OCI-LY7 (cell line): ENCODE data around the gene LRRC4. TPM values are rescaled to one million over a fixed set of nuclear protein-coding genes. Genes with fewer than 3 reads are reported as not detected.

Experiments
- total RNA-seq, 2 experiments: library from RNA; depleted of rRNA in 1 of 2; stranded (reverse); fragments of >200 nt in 1 of 2; shearing (Covaris generic) in 1 of 2; gene quantifications; 2 replicates each; pipeline ENCODE4 v1.2.3, GENCODE V29; 2014 to 2022

Gene LRRC4
- total RNA-seq, 2 experiments from 2014 or later = not detected

Other genes with a start within 250 kb of the LRRC4 start
- not detected in 2 replicates for gene LEP, start 209.8 kb upstream of the LRRC4 start, total RNA-seq (2014; rRNA removed; shearing (Covaris generic))
- not detected in 2 replicates for gene LEP, start 209.8 kb upstream of the LRRC4 start, total RNA-seq (2022)